GM12878 (cell line): ENCODE results near the gene KRT25.

Source experiments
- CBX3 ChIP-seq: fragments of 200-600 bp; sonication (generic); IDR thresholded peaks from 2 replicates; pipeline ENCODE4 v1.6.1; 2016; ENCODE audit warnings: low read depth, borderline replicate concordance
- EP300 ChIP-seq, 2 experiments: fragments of 150-350 bp in 1 of 2; IDR thresholded peaks; 2 replicates each; pipeline ENCODE4 v1.6.1; 2011 to 2012; ENCODE audit warnings: low read depth in 2 of 2, low read length in 2 of 2, borderline replicate concordance in 1 of 2, improper control_type of control experiment in 1 of 2, inconsistent platforms in 1 of 2; ENCODE audit not compliant: control insufficient read depth in 1 of 2
- POLR2A ChIP-seq: IDR thresholded peaks from 2 replicates; pipeline ENCODE4 v1.6.1; 2011; ENCODE audit warnings: low read depth, mild to moderate bottlenecking, low read length
- RAD21 ChIP-seq: IDR thresholded peaks from 2 replicates; pipeline ENCODE4 v1.6.1; 2011; ENCODE audit warnings: mild to moderate bottlenecking, low read depth, low read length, moderate library complexity; ENCODE audit not compliant: insufficient read depth
- TF ChIP-seq, protein P1 (sequence below), 3 experiments: IDR thresholded peaks in 2 of 3; conservative IDR thresholded peaks in 1 of 3; 2 replicates each; pipeline ENCODE4 v1.5.1; 2011; ENCODE audit warnings: low read depth in 3 of 3, low read length in 3 of 3, mild to moderate bottlenecking in 3 of 3, control low read depth in 2 of 3, moderate library complexity in 2 of 3, inconsistent platforms in 1 of 3, mixed read lengths in 1 of 3; ENCODE audit not compliant: control insufficient read depth in 2 of 3, insufficient read depth in 1 of 3; ENCODE audit errors: extremely low read depth in 1 of 3

GRCh38 chr17:40702271-40702670 lies 52.9 kb downstream of the KRT25 start:
- TF ChIP-seq, protein P1, sequence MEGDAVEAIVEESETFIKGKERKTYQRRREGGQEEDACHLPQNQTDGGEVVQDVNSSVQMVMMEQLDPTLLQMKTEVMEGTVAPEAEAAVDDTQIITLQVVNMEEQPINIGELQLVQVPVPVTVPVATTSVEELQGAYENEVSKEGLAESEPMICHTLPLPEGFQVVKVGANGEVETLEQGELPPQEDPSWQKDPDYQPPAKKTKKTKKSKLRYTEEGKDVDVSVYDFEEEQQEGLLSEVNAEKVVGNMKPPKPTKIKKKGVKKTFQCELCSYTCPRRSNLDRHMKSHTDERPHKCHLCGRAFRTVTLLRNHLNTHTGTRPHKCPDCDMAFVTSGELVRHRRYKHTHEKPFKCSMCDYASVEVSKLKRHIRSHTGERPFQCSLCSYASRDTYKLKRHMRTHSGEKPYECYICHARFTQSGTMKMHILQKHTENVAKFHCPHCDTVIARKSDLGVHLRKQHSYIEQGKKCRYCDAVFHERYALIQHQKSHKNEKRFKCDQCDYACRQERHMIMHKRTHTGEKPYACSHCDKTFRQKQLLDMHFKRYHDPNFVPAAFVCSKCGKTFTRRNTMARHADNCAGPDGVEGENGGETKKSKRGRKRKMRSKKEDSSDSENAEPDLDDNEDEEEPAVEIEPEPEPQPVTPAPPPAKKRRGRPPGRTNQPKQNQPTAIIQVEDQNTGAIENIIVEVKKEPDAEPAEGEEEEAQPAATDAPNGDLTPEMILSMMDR (IDR thresholded peaks at IDR 0.05 in 2 of 3, conservative IDR thresholded peaks at IDR 0.05 in 1 of 3; ENCODE audit: control insufficient read depth in 2 of 3, extremely low read depth in 1 of 3, insufficient read depth in 1 of 3, low read depth in 3 of 3, low read length in 3 of 3) = no peak
- TF ChIP-seq EP300 (IDR thresholded peaks at IDR 0.05; ENCODE audit: borderline replicate concordance in 1 of 2, control insufficient read depth in 1 of 2, low read depth in 2 of 2, low read length in 2 of 2) (no peak), RAD21 (no peak), CBX3 (no peak), POLR2A (no peak)
